Measurements from ENCODE around the gene MLH1. TPM values are rescaled to one million over a fixed set of nuclear protein-coding genes. Genes with fewer than 3 reads are reported as not detected.

MLH1 gene
- total RNA-seq, 2 experiments from 2014 or later: 94.2 to 102 TPM

DNA sequence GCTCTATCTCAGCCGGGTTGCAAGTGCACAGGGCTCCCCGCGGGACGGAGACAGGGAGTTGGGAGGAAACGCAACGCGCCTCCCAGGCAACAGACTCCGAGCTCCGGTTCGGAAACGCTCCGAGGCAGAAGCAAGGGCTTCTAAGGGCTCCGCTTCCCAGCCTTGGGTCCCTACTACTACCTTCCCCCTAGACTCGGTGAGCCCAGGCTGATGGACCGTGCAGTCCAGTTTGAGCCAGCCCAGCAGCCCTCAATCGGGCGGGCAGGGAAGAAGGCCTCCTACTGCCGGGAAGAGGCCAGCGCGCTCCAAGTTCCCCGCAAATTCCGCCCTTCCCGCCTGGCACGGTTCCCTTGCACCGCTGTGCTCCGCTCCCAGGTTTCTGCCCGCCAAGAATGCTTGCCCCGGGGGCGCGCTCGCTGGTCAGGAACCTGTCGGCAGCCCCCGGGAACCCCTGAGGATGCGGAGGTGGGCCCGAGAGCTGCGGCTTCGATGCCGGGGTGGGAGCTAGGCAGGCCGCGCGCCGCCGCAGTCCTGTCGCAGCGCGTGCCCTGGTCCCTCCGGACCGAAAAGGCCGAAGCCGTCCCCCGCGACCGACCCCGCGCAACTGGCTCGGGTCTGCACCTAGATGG, 49.2 kb upstream of the MLH1 start:
- intact Hi-C loops (cut with micrococcal nuclease; ENCODE audit: unreplicated experiment): loop anchor here (1.0 kb wide), 2 partner anchors 21 to 32 kb away; no protein-coding TSS in a partner anchor
- no peaks in the 10 kb centered on the region for H4K20me1 ChIP-seq (ENCODE audit: insufficient read depth, low read length)
- H3K79me2 ChIP-seq (ENCODE audit: insufficient read depth, low read depth, low read length): no peaks in the 10 kb centered on the region
- H3K9me3 ChIP-seq (ENCODE audit: low read length): peaks cover 21% of the 10 kb centered on the region
- ChIA-PET POLR2A (interaction anchor here (0.6 to 3.6 kb wide), 14 partner anchors 9 to 77 kb away, joined by 3 to 20 read pairs (median 4); partner anchors contain the start of gene EPM2AIP1), CTCF (ENCODE audit: unreplicated experiment) (interaction anchor here (2.0 kb wide), 1 partner anchor 38 kb away, joined by 4 read pairs; no protein-coding TSS in a partner anchor)
- H3K4me3 ChIP-seq (ENCODE audit: low read depth, low read length, poor library complexity, severe bottlenecking): peak overlapping the region; percentile 70
- TF ChIP-seq, protein P1, sequence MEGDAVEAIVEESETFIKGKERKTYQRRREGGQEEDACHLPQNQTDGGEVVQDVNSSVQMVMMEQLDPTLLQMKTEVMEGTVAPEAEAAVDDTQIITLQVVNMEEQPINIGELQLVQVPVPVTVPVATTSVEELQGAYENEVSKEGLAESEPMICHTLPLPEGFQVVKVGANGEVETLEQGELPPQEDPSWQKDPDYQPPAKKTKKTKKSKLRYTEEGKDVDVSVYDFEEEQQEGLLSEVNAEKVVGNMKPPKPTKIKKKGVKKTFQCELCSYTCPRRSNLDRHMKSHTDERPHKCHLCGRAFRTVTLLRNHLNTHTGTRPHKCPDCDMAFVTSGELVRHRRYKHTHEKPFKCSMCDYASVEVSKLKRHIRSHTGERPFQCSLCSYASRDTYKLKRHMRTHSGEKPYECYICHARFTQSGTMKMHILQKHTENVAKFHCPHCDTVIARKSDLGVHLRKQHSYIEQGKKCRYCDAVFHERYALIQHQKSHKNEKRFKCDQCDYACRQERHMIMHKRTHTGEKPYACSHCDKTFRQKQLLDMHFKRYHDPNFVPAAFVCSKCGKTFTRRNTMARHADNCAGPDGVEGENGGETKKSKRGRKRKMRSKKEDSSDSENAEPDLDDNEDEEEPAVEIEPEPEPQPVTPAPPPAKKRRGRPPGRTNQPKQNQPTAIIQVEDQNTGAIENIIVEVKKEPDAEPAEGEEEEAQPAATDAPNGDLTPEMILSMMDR (conservative IDR thresholded peaks at IDR 0.05; ENCODE audit: low read length): no peak
- TF ChIP-seq EZH2phosphoT487 (IDR thresholded peaks at IDR 0.05; ENCODE audit: borderline replicate concordance, low read depth, low read length): no peak
- no peaks in the 10 kb centered on the region for H3K36me3 ChIP-seq (ENCODE audit: insufficient read depth, low read length)
- peak; percentile 62 for DNase-seq (ENCODE audit: low spot score)
- peak overlapping the region; percentile 10 for H3K27ac ChIP-seq (ENCODE audit: low read depth, low read length, poor library complexity, severe bottlenecking)
- H3K9me2 ChIP-seq (ENCODE audit: insufficient read depth, low read length): no peaks in the 10 kb centered on the region
- peak overlapping the region; percentile 80 for H3K4me2 ChIP-seq (ENCODE audit: low read length)
- no TSS peak for BruUV-seq (replicated peaks)
- peaks cover 11% of the 10 kb centered on the region for H3K4me1 ChIP-seq (ENCODE audit: insufficient read depth, low read length, poor library complexity, severe bottlenecking)
- H2AFZ ChIP-seq (ENCODE audit: low read length): peak overlapping the region; percentile 78

DNA sequence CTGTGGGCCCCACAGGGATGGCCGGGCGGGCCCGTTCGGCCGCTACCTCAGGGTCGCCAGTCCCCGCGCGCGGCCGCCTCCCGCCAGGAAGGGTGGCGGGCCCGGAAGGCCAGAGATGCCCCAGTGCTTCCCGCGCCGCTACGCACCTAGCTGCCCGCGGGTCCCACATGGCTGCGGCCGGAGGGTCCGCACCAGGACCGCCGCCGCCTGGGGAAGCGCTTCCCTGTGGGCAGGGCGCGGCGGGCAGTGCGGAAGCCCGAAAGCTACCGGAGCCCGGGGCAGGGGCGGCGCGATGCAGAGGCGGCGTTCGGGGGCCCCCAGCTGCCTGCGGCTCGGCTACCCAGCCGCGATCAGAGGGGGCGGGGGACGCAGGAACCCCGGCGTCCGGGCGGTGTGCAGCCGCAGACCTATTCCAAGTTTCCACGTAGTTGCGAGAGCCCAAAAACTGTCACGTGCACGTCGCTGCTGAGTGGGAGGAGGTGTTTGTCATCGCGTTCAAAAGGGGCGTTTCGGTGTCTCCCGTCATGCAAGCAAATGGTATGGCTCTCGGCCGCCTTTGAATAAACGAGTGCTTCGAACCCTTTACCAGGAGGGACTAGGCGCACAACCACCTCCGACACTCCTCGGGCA, 48.6 kb upstream of the MLH1 start, which contains the start of gene TRANK1:
Gene TRANK1 (minus strand): TSS at position 414 of the 630 bp plus-strand sequence. CDS start 245 bp downstream, at position 169.
- no peaks in the 10 kb centered on the region for H3K9me2 ChIP-seq (ENCODE audit: insufficient read depth, low read length)

More for the DNA sequence above, 48.6 kb upstream of the MLH1 start, which contains the start of gene TRANK1:
- Histone ChIP-seq H3K4me3 (ENCODE audit: low read depth, low read length, poor library complexity, severe bottlenecking) (peak within 1 kb of the TSS; percentile 70), H3K9me3 (ENCODE audit: low read length) (peaks cover 27% of the 10 kb centered on the region), H3K4me1 (ENCODE audit: insufficient read depth, low read length, poor library complexity, severe bottlenecking) (peaks cover 11% of the 10 kb centered on the region), H3K4me2 (ENCODE audit: low read length) (peak within 1 kb of the TSS; percentile 80), H3K79me2 (ENCODE audit: insufficient read depth, low read depth, low read length) (no peaks in the 10 kb centered on the region), H4K20me1 (ENCODE audit: insufficient read depth, low read length) (no peaks in the 10 kb centered on the region), H3K27ac (ENCODE audit: low read depth, low read length, poor library complexity, severe bottlenecking) (peak within 1 kb of the TSS; percentile 10), H3K36me3 (ENCODE audit: insufficient read depth, low read length) (no peaks in the 10 kb centered on the region), H2AFZ (ENCODE audit: low read length) (peak within 1 kb of the TSS; percentile 78)
- no TSS peak for BruUV-seq (replicated peaks)
- peak; percentile 82 for DNase-seq (ENCODE audit: low spot score)
- CTCF ChIA-PET (ENCODE audit: unreplicated experiment): interaction anchor here (0.8 to 2.0 kb wide), 3 partner anchors 13 to 48 kb away, joined by 4 read pairs; partner anchors contain the start of genes EPM2AIP1 and MLH1
- intact Hi-C loops (cut with micrococcal nuclease; ENCODE audit: unreplicated experiment): loop anchor here (1.0 kb wide), 2 partner anchors 21 to 32 kb away; no protein-coding TSS in a partner anchor
- POLR2A ChIA-PET: interaction anchor here (0.8 to 3.6 kb wide), 15 partner anchors 8 to 72 kb away, joined by 3 to 20 read pairs (median 4); no protein-coding TSS in a partner anchor
- TF ChIP-seq, protein P1 (conservative IDR thresholded peaks at IDR 0.05; ENCODE audit: low read length): no peak
- TF ChIP-seq EZH2phosphoT487 (IDR thresholded peaks at IDR 0.05; ENCODE audit: borderline replicate concordance, low read depth, low read length): no peak
